Activated CD8-positive, alpha-beta T cell treated with anti-CD3 and anti-CD28 coated beads for 36 hours (primary cell): ENCODE data around the gene UBL7. TPM values are rescaled to one million over a fixed set of nuclear protein-coding genes. Genes with fewer than 3 reads are reported as not detected.

ENCODE experiments used
- ATAC-seq: fragments of 200-7000 bp; cut with Tn5 transposase; one replicate; pipeline ENCODE4 v1.10.0; 2021; ENCODE audit warnings: mild to moderate bottlenecking, moderate library complexity
- CTCF ChIA-PET: fragments of 350-600 bp; sonication (Branson Sonifier 250); formaldehyde crosslinking; loops from one replicate; lab custom pipeline; 2021; ENCODE audit warnings: antibody characterized with exemption; lab: Charles Lee
- POLR2A ChIA-PET: fragments of 350-600 bp; sonication (Branson Sonifier 250); formaldehyde crosslinking; loops from one replicate; lab custom pipeline; 2021; ENCODE audit warnings: antibody characterized with exemption; lab: Charles Lee
- DNase-seq: peaks from one replicate; pipeline ENCODE4 v3.0.0-alpha.2; 2020
- H3K27ac Mint-ChIP-seq: one replicate; pipeline ENCODE4 v1.8.0; 2021; ENCODE audit warnings: mild to moderate bottlenecking, mixed read lengths
- H3K27me3 Mint-ChIP-seq: one replicate; pipeline ENCODE4 v1.8.0; 2021; ENCODE audit warnings: mixed read lengths
- H3K36me3 Mint-ChIP-seq: one replicate; pipeline ENCODE4 v1.8.0; 2021; ENCODE audit warnings: low read depth, mixed read lengths
- H3K4me1 Mint-ChIP-seq: one replicate; pipeline ENCODE4 v1.8.0; 2021; ENCODE audit warnings: low read depth, mixed read lengths
- H3K4me3 Mint-ChIP-seq: one replicate; pipeline ENCODE4 v1.8.0; 2021; ENCODE audit warnings: mild to moderate bottlenecking, moderate library complexity, mixed read lengths
- H3K9me3 Mint-ChIP-seq: one replicate; pipeline ENCODE4 v1.8.0; 2021; ENCODE audit warnings: mixed read lengths
- intact Hi-C: fragments of 100-400 bp; cut with micrococcal nuclease; formaldehyde crosslinking; loops from one replicate; pipeline ENCODE4 v1.10.0; 2022
- total RNA-seq, 2 experiments: library from RNA; stranded (reverse); gene quantifications; one replicate each; pipeline ENCODE4 v1.2.3, GENCODE V29; 2021
- TF ChIP-seq, protein P1 (sequence below): fragments of 200-600 bp; IDR thresholded peaks from one replicate; pipeline ENCODE4 v1.8.0; 2022; ENCODE audit warnings: antibody characterized with exemption, mild to moderate bottlenecking

Gene UBL7
- total RNA-seq, 2 experiments from 2014 or later, result 48.8 to 53.3 TPM

DNA sequence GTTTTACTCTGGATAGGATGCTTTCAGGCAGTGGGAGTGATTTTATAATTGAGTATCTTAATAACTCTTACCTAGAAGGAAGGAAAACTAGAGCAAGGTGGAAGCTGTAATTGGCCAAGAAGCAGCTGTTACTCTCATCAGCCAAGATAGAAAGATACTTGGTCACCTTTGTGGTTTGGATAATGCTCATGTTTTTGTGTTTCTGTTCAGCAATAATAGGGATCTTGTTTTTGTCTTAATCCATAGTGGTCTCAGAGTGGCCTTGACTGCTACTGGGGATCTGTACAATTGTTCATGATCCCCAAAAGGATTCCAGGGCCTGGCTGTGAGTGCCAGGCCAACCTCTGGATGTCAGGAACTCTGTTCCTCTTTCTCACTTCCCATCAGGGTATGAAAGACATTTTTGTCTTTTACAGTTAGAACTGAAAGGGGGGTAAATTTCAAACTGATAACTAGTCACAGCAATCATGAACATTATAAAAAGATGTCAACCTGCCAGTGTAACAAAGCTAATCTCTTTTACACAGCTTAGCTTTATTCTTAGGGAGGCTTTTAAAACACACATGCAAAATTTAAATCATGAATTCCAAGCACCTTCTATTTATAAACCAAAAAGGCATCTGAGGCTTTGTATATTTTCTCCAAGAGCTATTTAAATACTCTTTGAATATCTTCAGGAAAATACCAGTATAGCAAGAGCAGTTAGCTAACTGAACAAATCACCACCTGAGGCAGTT is 6.0 kb downstream of the UBL7 start:
- Mint-ChIP-seq H3K4me1 (peaks cover 38% of the 10 kb centered on the region), H3K27me3 (no peaks in the 10 kb centered on the region), H3K36me3 (peaks cover 40% of the 10 kb centered on the region), H3K9me3 (no peaks in the 10 kb centered on the region), H3K4me3 (no peak overlapping the region), H3K27ac (peak overlapping the region; percentile 73)
- CTCF ChIA-PET, result interaction anchor here (1.0 to 38.4 kb wide), 6 partner anchors 11 to 482 kb away, joined by 3 to 840 read pairs (median 5); no protein-coding TSS in a partner anchor
- DNase-seq (no peak), ATAC-seq (no peak)
- POLR2A ChIA-PET, result interaction anchor here (0.7 to 1.4 kb wide), 4 partner anchors 52 to 86 kb away, joined by 3 read pairs; partner anchors contain the start of gene ARID3B
- TF ChIP-seq, protein P1, sequence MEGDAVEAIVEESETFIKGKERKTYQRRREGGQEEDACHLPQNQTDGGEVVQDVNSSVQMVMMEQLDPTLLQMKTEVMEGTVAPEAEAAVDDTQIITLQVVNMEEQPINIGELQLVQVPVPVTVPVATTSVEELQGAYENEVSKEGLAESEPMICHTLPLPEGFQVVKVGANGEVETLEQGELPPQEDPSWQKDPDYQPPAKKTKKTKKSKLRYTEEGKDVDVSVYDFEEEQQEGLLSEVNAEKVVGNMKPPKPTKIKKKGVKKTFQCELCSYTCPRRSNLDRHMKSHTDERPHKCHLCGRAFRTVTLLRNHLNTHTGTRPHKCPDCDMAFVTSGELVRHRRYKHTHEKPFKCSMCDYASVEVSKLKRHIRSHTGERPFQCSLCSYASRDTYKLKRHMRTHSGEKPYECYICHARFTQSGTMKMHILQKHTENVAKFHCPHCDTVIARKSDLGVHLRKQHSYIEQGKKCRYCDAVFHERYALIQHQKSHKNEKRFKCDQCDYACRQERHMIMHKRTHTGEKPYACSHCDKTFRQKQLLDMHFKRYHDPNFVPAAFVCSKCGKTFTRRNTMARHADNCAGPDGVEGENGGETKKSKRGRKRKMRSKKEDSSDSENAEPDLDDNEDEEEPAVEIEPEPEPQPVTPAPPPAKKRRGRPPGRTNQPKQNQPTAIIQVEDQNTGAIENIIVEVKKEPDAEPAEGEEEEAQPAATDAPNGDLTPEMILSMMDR, result no peak
- intact Hi-C loops, result no loop called here

DNA sequence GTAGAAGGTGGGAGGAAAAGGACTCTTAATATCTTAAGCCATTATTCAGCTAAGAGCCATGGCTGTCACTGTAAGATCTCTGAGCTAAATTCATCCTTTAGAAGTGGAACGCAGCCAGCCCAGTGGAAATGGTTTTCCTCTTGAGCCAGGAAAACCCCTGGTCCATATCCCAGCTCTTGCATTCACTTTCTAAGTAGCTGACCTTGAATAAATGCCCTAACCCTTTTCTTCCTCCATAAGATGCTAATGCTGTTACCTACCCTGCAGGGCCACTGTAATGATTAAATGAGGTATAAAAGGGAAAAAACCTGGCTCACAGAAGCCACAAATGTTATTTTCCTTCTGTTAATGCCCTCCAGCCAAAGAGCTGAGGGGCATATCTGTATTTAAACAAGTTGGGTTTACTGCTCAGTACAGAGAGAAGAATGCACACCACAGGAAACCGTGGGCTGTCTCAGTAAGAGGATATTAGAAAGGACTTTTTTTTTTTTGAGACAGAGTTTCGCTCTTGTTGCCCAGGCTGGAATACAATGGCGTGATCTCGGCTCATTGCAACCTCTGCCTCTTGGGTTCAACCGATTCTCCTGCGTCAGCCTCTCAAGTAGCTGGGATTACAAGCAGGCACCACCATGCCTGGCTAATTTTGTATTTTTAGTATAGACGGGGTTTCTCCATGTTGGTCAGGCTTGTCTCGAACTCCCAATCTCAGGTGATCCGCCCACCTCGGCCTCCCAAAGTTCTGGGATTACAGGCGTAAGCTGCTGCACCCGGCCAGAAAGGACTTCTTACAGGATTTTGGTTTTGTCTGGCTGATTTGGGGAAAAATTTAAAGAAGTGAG is 6.8 kb downstream of the UBL7 start:
- peak; percentile 63 for DNase-seq
- CTCF ChIA-PET, result interaction anchor here (0.6 to 38.4 kb wide), 8 partner anchors 8 to 481 kb away, joined by 3 to 840 read pairs (median 4); no protein-coding TSS in a partner anchor
- H3K27me3 Mint-ChIP-seq, result no peaks in the 10 kb centered on the region

GRCh38 chr15:74451861-74452835 is 8.8 kb downstream of the UBL7 start:
- intact Hi-C loops, result no loop called here
- no peak for ATAC-seq
- Mint-ChIP-seq H3K27ac (no peak overlapping the region), H3K27me3 (no peaks in the 10 kb centered on the region), H3K9me3 (no peaks in the 10 kb centered on the region), H3K4me3 (no peak overlapping the region), H3K4me1 (peaks cover 33% of the 10 kb centered on the region), H3K36me3 (peaks cover 56% of the 10 kb centered on the region)
- CTCF ChIA-PET, result interaction anchor here (1.1 to 38.4 kb wide), 3 partner anchors 13 to 73 kb away, joined by 4 to 840 read pairs (median 11); no protein-coding TSS in a partner anchor
- POLR2A ChIA-PET, result interaction anchor here (1.0 to 1.8 kb wide), 3 partner anchors 9 to 16 kb away, joined by 4 to 9 read pairs (median 5); partner anchors contain the start of gene UBL7
- DNase-seq, result no peak
- TF ChIP-seq, protein P1, result no peak

More for the DNA sequence above, 6.8 kb downstream of the UBL7 start:
- ATAC-seq, result peak; percentile 88
- TF ChIP-seq, protein P1, result no peak
- peak overlapping the region; percentile 73 for H3K27ac Mint-ChIP-seq
- no peaks in the 10 kb centered on the region for H3K9me3 Mint-ChIP-seq
- POLR2A ChIA-PET, result interaction anchor here (0.7 to 1.8 kb wide), 3 partner anchors 12 to 81 kb away, joined by 3 to 9 read pairs (median 3); no protein-coding TSS in a partner anchor
- H3K4me1 Mint-ChIP-seq, result peaks cover 38% of the 10 kb centered on the region
- peaks cover 46% of the 10 kb centered on the region for H3K36me3 Mint-ChIP-seq
- intact Hi-C loops, result no loop called here
- H3K4me3 Mint-ChIP-seq, result no peak overlapping the region

- no peak for ATAC-seq
Measured at GRCh38 chr15:74451322-74451721, 9.6 kb downstream of the UBL7 start.

More at GRCh38 chr15:74451322-74451721, 9.6 kb downstream of the UBL7 start:
- POLR2A ChIA-PET, result interaction anchor here (1.0 to 1.6 kb wide), 3 partner anchors 10 to 16 kb away, joined by 4 to 6 read pairs (median 5); partner anchors contain the start of gene UBL7
- TF ChIP-seq, protein P1, result no peak
- DNase-seq, result no peak
- Mint-ChIP-seq H3K4me1 (peaks cover 32% of the 10 kb centered on the region), H3K4me3 (no peak overlapping the region), H3K36me3 (peaks cover 54% of the 10 kb centered on the region), H3K27ac (no peak overlapping the region), H3K27me3 (no peaks in the 10 kb centered on the region), H3K9me3 (no peaks in the 10 kb centered on the region)
- CTCF ChIA-PET, result interaction anchor here (1.1 to 38.4 kb wide), 3 partner anchors 12 to 72 kb away, joined by 4 to 840 read pairs (median 11); no protein-coding TSS in a partner anchor
- intact Hi-C loops, result no loop called here
